SK-N-SH (cell line): Measurements from ENCODE around the gene TRAF2. TPM values are rescaled to one million over a fixed set of nuclear protein-coding genes. Genes with fewer than 3 reads are reported as not detected.
A peak's percentile ranks its signal among the peaks of the same experiment; 100 is the strongest.

Experiments used
- CTCF ChIA-PET: fragments of 300-600, 350-600 bp; formaldehyde crosslinking; extraction: SDS; loops from one replicate; lab custom pipeline; 2021; lab: Yijun Ruan, JAX
- POLR2A ChIA-PET: fragments of 350-600 bp; sonication (Branson Sonifier 250); formaldehyde crosslinking; extraction: SDS; loops from one replicate; lab custom pipeline; 2020; ENCODE audit warnings: antibody characterized with exemption, inconsistent platforms; lab: Yijun Ruan, JAX
- DNase-seq: peaks from one replicate; pipeline ENCODE4 v3.0.0; 2012
- H2AFZ ChIP-seq: fragments of 200-600 bp; sonication (generic); 2 replicates; pipeline ENCODE4 v1.8.1; 2016; ENCODE audit warnings: antibody characterized with exemption, mild to moderate bottlenecking, low read depth
- H3F3A ChIP-seq: fragments of 200-600 bp; sonication (generic); replicated peaks from 2 replicates; pipeline ENCODE3; 2016; ENCODE audit warnings: antibody characterized with exemption, mild to moderate bottlenecking; ENCODE audit not compliant: insufficient read depth
- H3K27ac ChIP-seq, 2 experiments: fragments of 200-500 bp in 1 of 2; fragments of 200-600 bp in 1 of 2; sonication (Bioruptor generic) in 1 of 2; sonication (generic), shearing (Covaris generic) in 1 of 2; 2 replicates each; pipeline versions ENCODE4 v1.5.1 to v1.6.1; 2014 to 2016; ENCODE audit warnings: low read depth in 2 of 2, inconsistent platforms in 1 of 2, low read length in 1 of 2, mild to moderate bottlenecking in 1 of 2, mixed read lengths in 1 of 2
- H3K27me3 ChIP-seq: fragments of 200-600 bp; sonication (generic), shearing (Covaris generic); 2 replicates; pipeline ENCODE4 v1.6.1; 2016; ENCODE audit warnings: mixed run types; ENCODE audit not compliant: insufficient read depth
- H3K36me3 ChIP-seq, 2 experiments: fragments of 200-500 bp in 1 of 2; fragments of 200-600 bp in 1 of 2; sonication (Bioruptor generic) in 1 of 2; sonication (generic) in 1 of 2; replicated peaks in 1 of 2; 2 replicates each; pipeline versions ENCODE3 to v1.5.1; 2014 to 2016; ENCODE audit warnings: low read length in 1 of 2, mild to moderate bottlenecking in 1 of 2; ENCODE audit not compliant: insufficient read depth in 2 of 2, control insufficient read depth in 1 of 2
- H3K4me1 ChIP-seq, 2 experiments: fragments of 200-500 bp in 1 of 2; fragments of 200-600 bp in 1 of 2; sonication (Bioruptor generic) in 1 of 2; sonication (generic), shearing (Covaris generic) in 1 of 2; 2 replicates each; pipeline versions ENCODE4 v1.5.1 to v1.6.1; 2014 to 2016; ENCODE audit warnings: low read depth in 1 of 2, low read length in 1 of 2, mixed run types in 1 of 2; ENCODE audit not compliant: insufficient read depth in 2 of 2, control insufficient read depth in 1 of 2
- H3K4me2 ChIP-seq: fragments of 200-600 bp; sonication (generic), shearing (Covaris generic); 2 replicates; pipeline ENCODE4 v1.6.1; 2017; ENCODE audit warnings: mixed run types
- H3K4me3 ChIP-seq, 2 experiments: fragments of 200-500 bp in 1 of 2; fragments of 200-600 bp in 1 of 2; sonication (Bioruptor generic) in 1 of 2; sonication (generic), shearing (Covaris generic) in 1 of 2; 2 replicates each; pipeline versions ENCODE4 v1.5.1 to v1.8.1; 2014 to 2016; ENCODE audit warnings: low read depth in 2 of 2, inconsistent platforms in 1 of 2, low read length in 1 of 2, mild to moderate bottlenecking in 1 of 2, mixed read lengths in 1 of 2, moderate library complexity in 1 of 2
- H3K79me2 ChIP-seq: fragments of 200-600 bp; sonication (generic); 2 replicates; pipeline ENCODE4 v1.8.1; 2017; ENCODE audit warnings: mild to moderate bottlenecking; ENCODE audit not compliant: insufficient read depth
- H3K9ac ChIP-seq: fragments of 200-600 bp; sonication (generic); 2 replicates; pipeline ENCODE4 v1.6.1; 2017; ENCODE audit warnings: mixed run types
- H3K9me2 ChIP-seq: fragments of 200-600 bp; sonication (generic); 2 replicates; pipeline ENCODE4 v1.6.1; 2017; ENCODE audit warnings: mixed run types
- H3K9me3 ChIP-seq: fragments of 200-600 bp; sonication (generic); 2 replicates; pipeline ENCODE4 v1.6.1; 2017; ENCODE audit warnings: mixed run types, mild to moderate bottlenecking, moderate library complexity
- H4K20me1 ChIP-seq: fragments of 200-600 bp; sonication (generic); 2 replicates; pipeline ENCODE4 v1.6.1; 2017; ENCODE audit warnings: mild to moderate bottlenecking, mixed run types; ENCODE audit not compliant: insufficient read depth
- CTCF ChIP-seq: fragments of 200-600 bp; sonication (generic); IDR thresholded peaks from 2 replicates; pipeline ENCODE4 v1.6.1; 2017; ENCODE audit warnings: antibody characterized with exemption, mild to moderate bottlenecking, moderate library complexity
- ELF1 ChIP-seq: IDR thresholded peaks from 2 replicates; pipeline ENCODE4 v1.4.0; 2012
- EP300 ChIP-seq, 2 experiments: IDR thresholded peaks; 2 replicates each; pipeline versions ENCODE4 v1.4.0 to v1.6.1; 2012; ENCODE audit warnings: borderline replicate concordance in 1 of 2, low read depth in 1 of 2, low read length in 1 of 2
- EZH2phosphoT487 ChIP-seq: fragments of 200-600 bp; sonication (generic); IDR thresholded peaks from 2 replicates; pipeline ENCODE4 v1.6.1; 2017; ENCODE audit warnings: low read depth, mixed run types, mild to moderate bottlenecking, antibody characterized with exemption, moderate library complexity, borderline replicate concordance
- FOSL2 ChIP-seq: IDR thresholded peaks from 2 replicates; pipeline ENCODE4 v1.4.0; 2012; ENCODE audit warnings: low read depth, mild to moderate bottlenecking, moderate library complexity, borderline replicate concordance
- MAX ChIP-seq: IDR thresholded peaks from 2 replicates; pipeline ENCODE4 v1.4.0; 2012; ENCODE audit warnings: low read depth
- MEF2A ChIP-seq: IDR thresholded peaks from 2 replicates; pipeline ENCODE4 v1.4.0; 2012; ENCODE audit warnings: low read depth, borderline replicate concordance
- MXI1 ChIP-seq: IDR thresholded peaks from 2 replicates; pipeline ENCODE4 v1.6.1; 2012; ENCODE audit warnings: mild to moderate bottlenecking, low read depth, low read length, improper control_type of control experiment
- NRF1 ChIP-seq: IDR thresholded peaks from 2 replicates; pipeline ENCODE4 v1.6.1; 2012; ENCODE audit warnings: low read depth, mild to moderate bottlenecking, low read length
- RAD21 ChIP-seq: IDR thresholded peaks from 2 replicates; pipeline ENCODE4 v1.6.1; 2012; ENCODE audit warnings: mild to moderate bottlenecking, low read length
- RCOR1 ChIP-seq: fragments of 150-350 bp; IDR thresholded peaks from 2 replicates; pipeline ENCODE4 v1.6.1; 2017; ENCODE audit warnings: antibody characterized with exemption, low read length
- SMC3 ChIP-seq: IDR thresholded peaks from 2 replicates; pipeline ENCODE4 v1.6.1; 2012; ENCODE audit warnings: low read depth, low read length, improper control_type of control experiment
- USF1 ChIP-seq: IDR thresholded peaks from 2 replicates; pipeline ENCODE4 v1.4.0; 2012; ENCODE audit warnings: low read depth, borderline replicate concordance
- YY1 ChIP-seq: IDR thresholded peaks from 2 replicates; pipeline ENCODE4 v1.4.0; 2012; ENCODE audit warnings: low read depth, mild to moderate bottlenecking
- WGBS: methylation state at CpG from one replicate; pipeline ENCODE4 v1.1.6; 2017; ENCODE audit warnings: low lambda C conversion rate; 5-methylcytosine and 5-hydroxymethylcytosine counted together
- polyA plus RNA-seq, 3 experiments: library from polyadenylated mRNA; depleted of rRNA; stranded (reverse); fragments of >200 nt; gene quantifications; 2 replicates each; pipeline ENCODE4 v1.2.3, GENCODE V29; 2012

The TRAF2 gene
- polyA plus RNA-seq, 1 of the 3 experiments (the other 2 are of a cell fraction) = 15.4 TPM

GRCh38 chr9:136947028-136947891 lies 60.9 kb downstream of the TRAF2 start:
- WGBS = 77% methylated on average over 23 of the region's 26 CpGs
- no peak overlapping the region for H3K9ac ChIP-seq
- ChIA-PET CTCF (interaction anchor here (0.7 to 13.2 kb wide), 32 partner anchors 9 to 190 kb away, joined by 3 to 350 read pairs (median 6); partner anchors contain the start of genes ABCA2, CLIC3, FUT7 and NPDC1), POLR2A (interaction anchor here (1.2 to 1.5 kb wide), 3 partner anchors 45 to 88 kb away, joined by 5 to 13 read pairs (median 7); partner anchors contain the start of gene PAXX)
- H3K4me3 ChIP-seq = no peak overlapping the region
- H3K4me1 ChIP-seq = peaks cover 0 to 39% of the 10 kb centered on the region in 2 experiments; a peak in 2 of 4 replicates
- H3K27me3 ChIP-seq = no peaks in the 10 kb centered on the region
- H3F3A ChIP-seq = no peaks in the 10 kb centered on the region
- TF ChIP-seq NRF1 (no peak), EZH2phosphoT487 (no peak), EP300 (IDR thresholded peaks at IDR 0.05; ENCODE audit: borderline replicate concordance in 1 of 2, low read depth in 1 of 2, low read length in 1 of 2) (no peak), YY1 (no peak), RCOR1 (no peak), MEF2A (no peak), CTCF (no peak), MAX (no peak), MXI1 (no peak), FOSL2 (no peak), USF1 (no peak), ELF1 (no peak)
- H3K4me2 ChIP-seq = no peak overlapping the region
- H3K36me3 ChIP-seq = peaks cover 5 to 7% of the 10 kb centered on the region in 2 experiments
- H2AFZ ChIP-seq = no peak overlapping the region
- H3K9me2 ChIP-seq = no peaks in the 10 kb centered on the region
- H3K79me2 ChIP-seq = peaks cover 20% of the 10 kb centered on the region
- no peaks in the 10 kb centered on the region for H3K9me3 ChIP-seq
- DNase-seq = no peak
- H4K20me1 ChIP-seq = peaks cover 13% of the 10 kb centered on the region
- H3K27ac ChIP-seq = no peak overlapping the region

- Histone ChIP-seq H3K79me2 (peaks cover 13% of the 10 kb centered on the region), H3K27me3 (no peaks in the 10 kb centered on the region), H3K36me3 (no peaks in the 10 kb centered on the region), H2AFZ (no peak overlapping the region), H3K27ac (no peak overlapping the region), H3K9me3 (no peaks in the 10 kb centered on the region), H3K4me1 (peaks cover 0 to 38% of the 10 kb centered on the region in 2 experiments; a peak in 2 of 4 replicates), H3K4me3 (no peak overlapping the region), H3K9ac (no peak overlapping the region), H3F3A (no peaks in the 10 kb centered on the region), H3K4me2 (no peak overlapping the region), H3K9me2 (no peaks in the 10 kb centered on the region), H4K20me1 (peaks cover 7% of the 10 kb centered on the region)
- TF ChIP-seq RAD21 = peak; percentile 78
- TF ChIP-seq ELF1 = no peak
- TF ChIP-seq MEF2A = no peak
- TF ChIP-seq SMC3 = peak; percentile 66
- peak; percentile 50 for TF ChIP-seq CTCF
- peak; percentile 78 for DNase-seq
- POLR2A ChIA-PET = interaction anchor here (1.2 to 1.5 kb wide), 3 partner anchors 45 to 87 kb away, joined by 5 to 13 read pairs (median 7); partner anchors contain the start of gene PAXX
- WGBS = 72% methylated on average over 4 of the region's 15 CpGs
- CTCF ChIA-PET = interaction anchor here (0.6 to 13.2 kb wide), 35 partner anchors 10 to 279 kb away, joined by 3 to 350 read pairs (median 5); partner anchors contain the start of genes ABCA2, CLIC3, FUT7 and NPDC1
These were observed 61.7 kb downstream of the TRAF2 start for GRCh38 chr9:136947955-136948510.
